ENCODE results near the gene MYL6B.

DNA sequence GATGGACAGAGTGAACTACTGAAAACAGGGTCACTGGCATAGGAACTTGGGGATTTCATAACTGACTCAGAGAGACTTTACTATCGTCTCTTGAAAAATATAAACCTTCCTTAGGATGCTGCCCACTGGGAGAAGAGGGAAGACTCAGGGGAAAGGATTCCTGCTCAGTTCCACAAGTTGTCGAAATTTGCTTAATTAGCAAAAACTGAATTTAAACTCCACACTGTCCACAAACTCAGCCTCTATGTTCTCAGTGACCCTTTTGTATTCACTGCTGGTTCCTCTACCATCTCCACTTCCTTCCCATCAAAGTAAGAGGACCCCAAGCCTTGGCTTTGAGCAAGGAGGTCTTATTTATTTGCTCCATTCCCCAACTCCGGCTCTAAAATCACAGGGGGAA lies 7.2 kb upstream of the MYL6B start:
- TF ChIP-seq POLR2A (IDR thresholded peaks at IDR 0.05; ENCODE audit: low read depth): no peak
- TF ChIP-seq, protein P1, sequence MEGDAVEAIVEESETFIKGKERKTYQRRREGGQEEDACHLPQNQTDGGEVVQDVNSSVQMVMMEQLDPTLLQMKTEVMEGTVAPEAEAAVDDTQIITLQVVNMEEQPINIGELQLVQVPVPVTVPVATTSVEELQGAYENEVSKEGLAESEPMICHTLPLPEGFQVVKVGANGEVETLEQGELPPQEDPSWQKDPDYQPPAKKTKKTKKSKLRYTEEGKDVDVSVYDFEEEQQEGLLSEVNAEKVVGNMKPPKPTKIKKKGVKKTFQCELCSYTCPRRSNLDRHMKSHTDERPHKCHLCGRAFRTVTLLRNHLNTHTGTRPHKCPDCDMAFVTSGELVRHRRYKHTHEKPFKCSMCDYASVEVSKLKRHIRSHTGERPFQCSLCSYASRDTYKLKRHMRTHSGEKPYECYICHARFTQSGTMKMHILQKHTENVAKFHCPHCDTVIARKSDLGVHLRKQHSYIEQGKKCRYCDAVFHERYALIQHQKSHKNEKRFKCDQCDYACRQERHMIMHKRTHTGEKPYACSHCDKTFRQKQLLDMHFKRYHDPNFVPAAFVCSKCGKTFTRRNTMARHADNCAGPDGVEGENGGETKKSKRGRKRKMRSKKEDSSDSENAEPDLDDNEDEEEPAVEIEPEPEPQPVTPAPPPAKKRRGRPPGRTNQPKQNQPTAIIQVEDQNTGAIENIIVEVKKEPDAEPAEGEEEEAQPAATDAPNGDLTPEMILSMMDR (IDR thresholded peaks at IDR 0.05): no peak
- TF ChIP-seq POLR2AphosphoS5 (IDR thresholded peaks at IDR 0.05): no peak

Data from esophagus muscularis mucosa (tissue), 3 donors.